Smooth muscle cell (in vitro differentiated cells): Measurements from ENCODE around the gene TMEM52B. TPM values are rescaled to one million over a fixed set of nuclear protein-coding genes. Genes with fewer than 3 reads are reported as not detected.

Source experiments
- DNase-seq: peaks from one replicate; lab custom pipeline; 2025; ENCODE audit not compliant: unreplicated experiment; lab: John Stamatoyannopoulos, UW
- H2AFZ ChIP-seq: fragments of 200-600 bp; sonication (generic); 2 replicates; pipeline ENCODE4 v1.6.0; 2016; ENCODE audit warnings: antibody characterized with exemption, low read depth, mild to moderate bottlenecking
- H3F3A ChIP-seq: fragments of 200-600 bp; sonication (generic); 2 replicates; pipeline ENCODE4 v1.6.0; 2017; ENCODE audit warnings: antibody characterized with exemption, low read depth
- H3K27ac ChIP-seq: fragments of 200-600 bp; sonication (generic); 2 replicates; pipeline ENCODE4 v1.5.1; 2016; ENCODE audit warnings: low read depth, mild to moderate bottlenecking
- H3K27me3 ChIP-seq: fragments of 200-600 bp; sonication (generic); 2 replicates; pipeline ENCODE4 v1.6.1; 2016; ENCODE audit warnings: low read depth, mild to moderate bottlenecking
- H3K36me3 ChIP-seq: fragments of 200-600 bp; sonication (generic); 2 replicates; pipeline ENCODE4 v1.5.1; 2016; ENCODE audit warnings: low read depth
- H3K4me1 ChIP-seq: fragments of 200-600 bp; sonication (generic); 2 replicates; pipeline ENCODE4 v1.5.1; 2016; ENCODE audit warnings: low read depth
- H3K4me2 ChIP-seq: fragments of 200-600 bp; sonication (generic); 2 replicates; pipeline ENCODE4 v1.6.0; 2016; ENCODE audit warnings: mild to moderate bottlenecking
- H3K4me3 ChIP-seq: fragments of 200-600 bp; sonication (generic); 2 replicates; pipeline ENCODE4 v1.5.1; 2016; ENCODE audit warnings: mild to moderate bottlenecking
- H3K79me2 ChIP-seq: fragments of 200-600 bp; sonication (generic); 2 replicates; pipeline ENCODE4 v1.6.0; 2016; ENCODE audit warnings: low read depth, mild to moderate bottlenecking
- H3K9ac ChIP-seq: fragments of 200-600 bp; sonication (generic); 2 replicates; pipeline ENCODE4 v1.6.0; 2016; ENCODE audit warnings: low read depth
- H3K9me3 ChIP-seq: fragments of 200-600 bp; sonication (generic); replicated peaks from 2 replicates; pipeline ENCODE4 v1.5.1; 2016; ENCODE audit warnings: low read depth
- H4K20me1 ChIP-seq: fragments of 200-600 bp; sonication (generic); 2 replicates; pipeline ENCODE4 v1.6.0; 2016; ENCODE audit warnings: low read depth
- CTCF ChIP-seq: fragments of 200-600 bp; sonication (generic); IDR thresholded peaks from 2 replicates; pipeline ENCODE4 v1.5.1; 2017; ENCODE audit warnings: borderline replicate concordance, mild to moderate bottlenecking, antibody characterized with exemption; ENCODE audit not compliant: insufficient read depth, poor library complexity, severe bottlenecking
- WGBS: methylation state at CpG from one replicate; pipeline ENCODE4 v1.1.7; 2016; ENCODE audit warnings: low lambda C conversion rate; 5-methylcytosine and 5-hydroxymethylcytosine counted together
- polyA plus RNA-seq: library from polyadenylated mRNA; unstranded; fragments of >200 nt; fragmentation: Nextera tagmentation; extraction: Ambion mirVana; gene quantifications from 2 replicates; pipeline ENCODE4 v1.2.1, GENCODE V29; 2016
- total RNA-seq: library from RNA; depleted of rRNA; stranded (reverse); fragments of >200 nt; gene quantifications from 2 replicates; pipeline ENCODE4 v1.2.3, GENCODE V29; 2014

TMEM52B gene
- total and polyA plus RNA-seq, 2 experiments from 2014 or later = 0.77 to 2.0 TPM

DNA sequence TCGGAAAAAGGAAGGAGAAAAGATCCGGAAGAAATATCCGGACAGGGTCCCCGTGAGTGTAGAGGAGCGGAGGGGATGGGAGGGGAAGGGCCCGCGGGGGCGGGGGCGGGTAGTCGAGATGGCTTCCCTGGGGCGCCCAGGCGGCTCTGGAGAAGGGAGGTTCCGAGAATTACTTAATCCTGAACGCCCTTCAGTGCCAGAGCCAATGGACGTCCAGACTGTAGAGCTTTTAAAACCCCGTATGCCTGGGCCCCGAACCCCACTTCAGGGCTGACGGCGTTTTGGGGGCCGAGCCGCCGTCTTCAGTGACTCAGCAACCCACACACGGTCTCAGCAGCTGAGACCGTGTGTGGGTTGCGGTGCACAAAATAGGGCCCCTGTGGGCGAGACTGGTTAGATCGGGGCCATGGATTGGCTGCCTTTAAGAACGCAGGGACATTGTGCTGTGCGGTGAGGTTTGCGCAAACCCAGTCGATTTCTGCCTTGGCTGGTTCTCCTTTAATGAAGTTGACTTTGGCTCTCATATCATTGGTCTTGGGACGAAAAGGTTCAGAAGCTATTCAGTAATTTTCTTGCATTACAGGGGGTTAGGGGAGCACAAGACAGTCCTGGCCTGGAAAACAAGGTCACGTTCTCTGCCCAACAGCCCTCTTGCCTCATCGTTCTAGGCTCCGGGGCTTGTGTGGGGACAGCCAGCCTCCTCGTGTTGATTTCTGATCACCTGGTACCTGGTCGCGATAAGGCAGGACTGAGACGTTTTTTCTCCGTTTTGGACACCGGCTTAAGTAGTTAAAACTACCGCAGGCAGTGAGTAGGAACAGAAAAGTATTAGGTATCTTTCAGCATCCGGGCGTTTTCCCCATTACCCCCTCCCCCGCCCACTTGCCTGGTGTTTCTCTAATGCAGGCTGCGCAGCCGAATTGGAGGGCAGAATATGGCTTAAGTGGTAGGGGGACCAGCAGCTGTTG, 34.6 kb downstream of the TMEM52B start:
- H3K27me3 ChIP-seq = peaks cover 2% of the 10 kb centered on the region
- H3F3A ChIP-seq = peaks cover 16% of the 10 kb centered on the region
- H3K27ac ChIP-seq = peak overlapping the region; percentile 100
- H3K4me3 ChIP-seq = peak overlapping the region; percentile 99
- H4K20me1 ChIP-seq = peaks cover 42% of the 10 kb centered on the region
- peaks cover 42% of the 10 kb centered on the region for H3K79me2 ChIP-seq
- WGBS = under 1% methylated on average over 46 of the region's 47 CpGs
- TF ChIP-seq CTCF = no peak
- no peaks in the 10 kb centered on the region for H3K36me3 ChIP-seq
- peak overlapping the region; percentile 100 for H3K9ac ChIP-seq
- DNase-seq = peak; percentile 65
- no peak overlapping the region for H2AFZ ChIP-seq
- no peaks in the 10 kb centered on the region for H3K9me3 ChIP-seq
- H3K4me1 ChIP-seq = peaks cover 9% of the 10 kb centered on the region
- peak overlapping the region; percentile 95 for H3K4me2 ChIP-seq

GRCh38 chr12:10214136-10214894, 35.5 kb downstream of the TMEM52B start:
- 10% methylated on average over 10 of the region's 10 CpGs for WGBS
- Histone ChIP-seq H3K36me3 (no peaks in the 10 kb centered on the region), H3K27ac (peak overlapping the region; percentile 100), H3K27me3 (peaks cover 2% of the 10 kb centered on the region), H3K79me2 (peaks cover 42% of the 10 kb centered on the region), H3F3A (peaks cover 16% of the 10 kb centered on the region), H3K9me3 (no peaks in the 10 kb centered on the region), H3K4me2 (peak overlapping the region; percentile 95), H3K4me1 (peaks cover 9% of the 10 kb centered on the region), H3K9ac (peak overlapping the region; percentile 100), H2AFZ (no peak overlapping the region), H4K20me1 (peaks cover 48% of the 10 kb centered on the region), H3K4me3 (peak overlapping the region; percentile 99)
- DNase-seq = no peak
- no peak for TF ChIP-seq CTCF

DNA sequence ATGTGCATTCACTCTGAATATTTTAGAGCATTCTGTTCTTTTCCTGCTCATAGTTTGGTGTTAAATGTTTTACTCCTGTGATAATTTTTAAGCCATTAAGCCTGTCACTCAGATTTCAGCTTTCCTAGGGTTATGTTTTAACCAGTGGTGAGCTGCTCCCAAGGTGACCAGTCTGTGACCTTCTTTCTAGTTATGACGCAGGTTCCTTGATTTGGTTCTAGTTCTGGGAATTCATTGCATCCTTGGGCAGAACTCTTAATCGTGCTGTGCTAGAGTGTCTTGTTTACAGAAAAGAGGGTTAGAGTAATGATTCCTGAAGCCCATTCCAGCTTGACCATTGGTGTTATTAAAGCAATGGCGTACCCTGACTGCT, 36.0 kb downstream of the TMEM52B start:
- WGBS = 55% methylated on average over 3 of the region's 3 CpGs
- TF ChIP-seq CTCF = no peak
- Histone ChIP-seq H3K27ac (peak overlapping the region; percentile 100), H3K79me2 (peaks cover 42% of the 10 kb centered on the region), H3K4me1 (peaks cover 9% of the 10 kb centered on the region), H3K9ac (peak overlapping the region; percentile 100), H3K36me3 (no peaks in the 10 kb centered on the region), H3K4me2 (peak overlapping the region; percentile 95), H3K27me3 (peaks cover 2% of the 10 kb centered on the region), H3K4me3 (peak overlapping the region; percentile 99), H3K9me3 (no peaks in the 10 kb centered on the region), H4K20me1 (peaks cover 53% of the 10 kb centered on the region), H3F3A (peaks cover 17% of the 10 kb centered on the region), H2AFZ (no peak overlapping the region)
- DNase-seq = no peak
